ENCODE data around the gene BMP7.

Gene BMP7

DNA sequence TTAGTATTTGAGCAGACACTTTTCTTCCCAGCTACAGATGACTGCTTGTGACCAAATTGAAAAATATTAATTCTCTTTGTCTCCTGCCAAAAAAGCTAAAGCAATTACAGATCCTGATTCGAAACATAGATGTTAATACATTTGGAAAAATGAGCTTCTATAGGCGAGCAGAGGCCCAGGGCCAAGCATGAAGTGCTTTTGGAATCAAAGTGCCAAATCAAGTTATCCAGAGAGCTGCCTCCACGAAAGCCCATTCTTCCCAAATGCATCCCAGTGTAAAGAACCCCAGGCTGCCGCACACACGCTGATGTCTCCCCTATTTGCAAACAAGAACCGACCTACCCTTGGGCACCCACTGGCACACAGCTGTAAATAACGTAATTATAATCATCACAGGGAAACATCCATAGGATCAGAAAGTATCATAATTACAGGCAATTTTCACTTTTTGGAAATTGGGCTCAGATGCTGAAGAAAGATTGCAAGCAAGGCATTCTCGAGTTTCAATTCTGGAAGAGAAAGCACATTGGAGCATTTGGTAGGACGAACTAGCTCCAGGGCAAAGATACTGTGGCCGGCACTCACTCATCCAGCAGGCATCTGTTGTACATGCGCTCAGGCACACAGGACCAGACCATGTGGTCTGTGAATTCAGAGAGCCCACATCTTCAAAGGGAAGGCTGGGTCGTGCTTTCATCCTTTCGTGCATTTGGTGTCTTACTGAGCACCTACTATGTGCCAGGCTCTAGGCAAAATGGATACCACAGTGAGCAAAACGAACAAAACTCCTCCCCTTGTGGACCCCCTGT lies 45.9 kb downstream of the BMP7 start:
- Histone ChIP-seq H4K91ac (ENCODE audit: low read depth, low read length, poor library complexity) (no peak overlapping the region), H2AFZ (ENCODE audit: low read length) (no peak overlapping the region), H3K27ac (replicated peaks; ENCODE audit: low read length) (no peak overlapping the region), H3K27me3 (ENCODE audit: control insufficient read depth in 3 of 3, insufficient read depth in 3 of 3, low read depth in 1 of 3, low read length in 3 of 3) (no peaks in the 10 kb centered on the region), H3K18ac (ENCODE audit: low read length) (no peak overlapping the region), H3K36me3 (replicated peaks in 1 of 2; ENCODE audit: control insufficient read depth in 2 of 2, insufficient read depth in 2 of 2, low read length in 2 of 2) (peaks cover 5 to 83% of the 10 kb centered on the region in 2 donors), H3K9me3 (replicated peaks in 1 of 2; ENCODE audit: control insufficient read depth in 2 of 2, insufficient read depth in 1 of 2, low read depth in 1 of 2, low read length in 2 of 2) (no peaks in the 10 kb centered on the region), H3K4ac (ENCODE audit: low read length) (no peak overlapping the region), H2BK12ac (ENCODE audit: low read length) (no peak overlapping the region), H4K8ac (ENCODE audit: low read depth, low read length) (no peak overlapping the region), H2BK5ac (ENCODE audit: low read length) (no peak overlapping the region), H3K4me3 (ENCODE audit: low read length in 2 of 2) (no peak overlapping the region), H2AK5ac (ENCODE audit: low read depth, low read length) (no peak overlapping the region), H3K14ac (ENCODE audit: low read length) (no peak overlapping the region), H2BK120ac (ENCODE audit: low read depth, low read length) (no peak overlapping the region), H3K79me1 (ENCODE audit: low read depth, low read length) (no peaks in the 10 kb centered on the region), H2BK15ac (ENCODE audit: low read length) (no peak overlapping the region), H3K9ac (ENCODE audit: low read depth, low read length, poor library complexity) (no peak overlapping the region), H3K4me1 (ENCODE audit: control insufficient read depth in 2 of 2, insufficient read depth in 1 of 2, low read depth in 1 of 2, low read length in 2 of 2) (peaks cover 2% of the 10 kb centered on the region in 2 donors), H3K23ac (ENCODE audit: low read depth, low read length, poor library complexity) (peak overlapping the region; percentile 16), H3K4me2 (ENCODE audit: insufficient read depth, low read length, poor library complexity, severe bottlenecking) (no peak overlapping the region)
- WGBS, 2 donors (ENCODE audit: extremely low coverage in 2 of 2, insufficient read length in 2 of 2, insufficient replicate concordance in 1 of 2), result no CpG with 5 or more reads among the region's 14 CpGs
- DNase-seq (ENCODE audit: low spot score), result no peak

DNA sequence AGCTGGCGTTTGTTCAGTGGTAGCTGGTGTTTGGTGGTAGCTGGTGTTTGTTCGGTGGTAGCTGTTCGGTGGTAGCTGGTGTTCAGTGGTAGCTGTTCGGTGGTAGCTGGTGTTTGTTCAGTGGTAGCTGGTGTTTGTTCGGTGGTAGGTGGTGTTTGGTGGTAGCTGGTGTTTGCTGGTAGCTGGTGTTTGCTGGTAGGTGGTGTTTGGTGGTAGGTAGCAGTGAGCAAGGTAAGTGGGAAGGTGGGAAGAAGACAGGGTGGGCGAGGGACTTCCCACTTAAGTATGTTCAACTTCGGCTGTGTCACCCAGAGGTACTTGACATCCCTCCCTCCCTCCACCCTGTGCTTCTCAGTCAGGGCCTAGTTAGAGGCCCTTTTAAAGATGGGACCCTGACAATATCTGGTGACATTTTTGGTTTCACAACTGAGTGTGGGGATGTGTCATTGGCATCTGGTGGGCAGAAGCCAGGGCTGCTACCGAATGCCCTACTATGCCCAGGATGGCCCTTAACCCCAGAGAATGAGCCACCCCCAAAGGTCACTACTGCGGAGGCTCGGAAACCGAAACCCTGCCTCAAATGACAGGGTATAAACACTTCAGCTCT lies 47.3 kb downstream of the BMP7 start:
- Histone ChIP-seq H4K91ac (ENCODE audit: low read depth, low read length, poor library complexity) (no peak overlapping the region), H2AK5ac (ENCODE audit: low read depth, low read length) (no peak overlapping the region), H3K23ac (ENCODE audit: low read depth, low read length, poor library complexity) (peak overlapping the region; percentile 9), H3K4me2 (ENCODE audit: insufficient read depth, low read length, poor library complexity, severe bottlenecking) (no peak overlapping the region), H3K27ac (replicated peaks; ENCODE audit: low read length) (no peak overlapping the region), H2BK12ac (ENCODE audit: low read length) (no peak overlapping the region), H3K27me3 (ENCODE audit: control insufficient read depth in 3 of 3, insufficient read depth in 3 of 3, low read depth in 1 of 3, low read length in 3 of 3) (peaks cover 0 to 2% (median 0%) of the 10 kb centered on the region in 3 experiments), H2BK120ac (ENCODE audit: low read depth, low read length) (no peak overlapping the region), H3K18ac (ENCODE audit: low read length) (no peak overlapping the region), H4K8ac (ENCODE audit: low read depth, low read length) (no peak overlapping the region), H3K4ac (ENCODE audit: low read length) (no peak overlapping the region), H3K4me1 (ENCODE audit: control insufficient read depth in 2 of 2, insufficient read depth in 1 of 2, low read depth in 1 of 2, low read length in 2 of 2) (peaks cover 0 to 2% of the 10 kb centered on the region in 2 donors), H2AFZ (ENCODE audit: low read length) (no peak overlapping the region), H3K36me3 (replicated peaks in 1 of 2; ENCODE audit: control insufficient read depth in 2 of 2, insufficient read depth in 2 of 2, low read length in 2 of 2) (peaks cover 3 to 75% of the 10 kb centered on the region in 2 donors), H3K4me3 (ENCODE audit: low read length in 2 of 2) (no peak overlapping the region), H3K9me3 (replicated peaks in 1 of 2; ENCODE audit: control insufficient read depth in 2 of 2, insufficient read depth in 1 of 2, low read depth in 1 of 2, low read length in 2 of 2) (no peaks in the 10 kb centered on the region), H3K79me1 (ENCODE audit: low read depth, low read length) (no peaks in the 10 kb centered on the region), H2BK5ac (ENCODE audit: low read length) (no peak overlapping the region), H2BK15ac (ENCODE audit: low read length) (no peak overlapping the region), H3K9ac (ENCODE audit: low read depth, low read length, poor library complexity) (no peak overlapping the region), H3K14ac (ENCODE audit: low read length) (no peak overlapping the region)
- no peak for DNase-seq (ENCODE audit: low spot score)
- no CpG with 5 or more reads among the region's 11 CpGs for WGBS, 2 donors (ENCODE audit: extremely low coverage in 2 of 2, insufficient read length in 2 of 2, insufficient replicate concordance in 1 of 2)

DNA sequence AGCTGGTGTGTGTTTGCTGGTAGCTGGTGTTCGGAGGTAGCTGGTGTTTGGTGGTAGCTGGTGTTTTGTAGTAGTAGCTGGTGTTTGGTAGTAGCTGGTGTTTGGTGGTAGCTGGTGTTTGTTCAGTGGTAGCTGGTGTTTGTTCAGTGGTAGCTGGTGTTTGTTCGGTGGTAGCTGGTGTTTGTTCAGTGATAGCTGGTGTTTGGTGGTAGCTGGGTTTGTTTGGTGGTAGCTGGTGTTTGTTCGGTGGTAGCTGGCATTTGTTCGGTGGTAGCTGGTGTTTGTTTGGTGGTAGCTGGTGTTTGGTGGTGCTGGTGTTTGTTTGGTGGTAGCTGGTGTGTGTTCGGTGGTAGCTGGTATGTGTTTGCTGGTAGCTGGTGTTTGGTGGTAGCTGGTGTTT lies 48.0 kb downstream of the BMP7 start:
- no peaks in the 10 kb centered on the region for H3K9me3 ChIP-seq (replicated peaks in 1 of 2; ENCODE audit: control insufficient read depth in 2 of 2, insufficient read depth in 1 of 2, low read depth in 1 of 2, low read length in 2 of 2)
- WGBS, 2 donors (ENCODE audit: extremely low coverage in 2 of 2, insufficient read length in 2 of 2, insufficient replicate concordance in 1 of 2), result no CpG with 5 or more reads among the region's 5 CpGs
- H3K23ac ChIP-seq (ENCODE audit: low read depth, low read length, poor library complexity), result no peak overlapping the region
- H3K4me2 ChIP-seq (ENCODE audit: insufficient read depth, low read length, poor library complexity, severe bottlenecking), result no peak overlapping the region
- H3K36me3 ChIP-seq (replicated peaks in 1 of 2; ENCODE audit: control insufficient read depth in 2 of 2, insufficient read depth in 2 of 2, low read length in 2 of 2), result peaks cover 3 to 68% of the 10 kb centered on the region in 2 donors
- H2BK5ac ChIP-seq (ENCODE audit: low read length), result no peak overlapping the region
- H2BK12ac ChIP-seq (ENCODE audit: low read length), result no peak overlapping the region
- H3K79me1 ChIP-seq (ENCODE audit: low read depth, low read length), result no peaks in the 10 kb centered on the region
- H3K4me3 ChIP-seq (ENCODE audit: low read length in 2 of 2), result no peak overlapping the region
- no peak overlapping the region for H3K14ac ChIP-seq (ENCODE audit: low read length)
- H3K4me1 ChIP-seq (ENCODE audit: control insufficient read depth in 2 of 2, insufficient read depth in 1 of 2, low read depth in 1 of 2, low read length in 2 of 2), result peaks cover 2 to 3% of the 10 kb centered on the region in 2 donors
- H3K4ac ChIP-seq (ENCODE audit: low read length), result no peak overlapping the region
- H2AK5ac ChIP-seq (ENCODE audit: low read depth, low read length), result no peak overlapping the region
- no peak overlapping the region for H2BK120ac ChIP-seq (ENCODE audit: low read depth, low read length)
- H3K9ac ChIP-seq (ENCODE audit: low read depth, low read length, poor library complexity), result no peak overlapping the region
- no peak overlapping the region for H2AFZ ChIP-seq (ENCODE audit: low read length)
- no peak overlapping the region for H4K91ac ChIP-seq (ENCODE audit: low read depth, low read length, poor library complexity)
- H2BK15ac ChIP-seq (ENCODE audit: low read length), result no peak overlapping the region
- no peak overlapping the region for H4K8ac ChIP-seq (ENCODE audit: low read depth, low read length)
- no peak overlapping the region for H3K18ac ChIP-seq (ENCODE audit: low read length)
- H3K27ac ChIP-seq (replicated peaks; ENCODE audit: low read length), result no peak overlapping the region
- peaks cover 0 to 2% (median 0%) of the 10 kb centered on the region in 3 experiments for H3K27me3 ChIP-seq (ENCODE audit: control insufficient read depth in 3 of 3, insufficient read depth in 3 of 3, low read depth in 1 of 3, low read length in 3 of 3)
- DNase-seq (ENCODE audit: low spot score), result no peak

DNA sequence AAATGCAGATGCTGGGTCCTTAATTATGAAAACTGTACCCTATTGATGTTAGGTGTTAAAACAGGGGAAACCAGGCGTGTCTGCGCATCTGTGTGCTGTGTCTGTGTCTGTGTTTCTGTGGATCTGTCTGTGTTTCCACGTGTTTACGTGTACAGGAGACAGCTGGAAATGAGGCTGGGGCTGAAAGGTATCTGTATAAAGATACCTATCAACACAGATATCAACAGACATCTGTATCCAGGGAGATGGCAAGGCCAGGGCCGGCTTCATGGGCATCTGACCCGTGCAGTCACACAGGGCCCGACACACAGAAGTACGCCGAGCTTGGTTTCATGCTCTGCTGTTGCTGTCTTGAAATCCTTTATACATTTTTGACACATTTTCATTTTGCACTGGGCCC lies 48.6 kb downstream of the BMP7 start:
- Histone ChIP-seq H3K14ac (ENCODE audit: low read length) (no peak overlapping the region), H3K36me3 (replicated peaks in 1 of 2; ENCODE audit: control insufficient read depth in 2 of 2, insufficient read depth in 2 of 2, low read length in 2 of 2) (peaks cover 3 to 64% of the 10 kb centered on the region in 2 donors), H2AK5ac (ENCODE audit: low read depth, low read length) (no peak overlapping the region), H3K27me3 (ENCODE audit: control insufficient read depth in 3 of 3, insufficient read depth in 3 of 3, low read depth in 1 of 3, low read length in 3 of 3) (peaks cover 0 to 2% (median 0%) of the 10 kb centered on the region in 3 experiments), H2AFZ (ENCODE audit: low read length) (no peak overlapping the region), H3K23ac (ENCODE audit: low read depth, low read length, poor library complexity) (no peak overlapping the region), H2BK15ac (ENCODE audit: low read length) (no peak overlapping the region), H3K9me3 (replicated peaks in 1 of 2; ENCODE audit: control insufficient read depth in 2 of 2, insufficient read depth in 1 of 2, low read depth in 1 of 2, low read length in 2 of 2) (no peaks in the 10 kb centered on the region), H4K8ac (ENCODE audit: low read depth, low read length) (no peak overlapping the region), H3K79me1 (ENCODE audit: low read depth, low read length) (no peaks in the 10 kb centered on the region), H3K4me1 (ENCODE audit: control insufficient read depth in 2 of 2, insufficient read depth in 1 of 2, low read depth in 1 of 2, low read length in 2 of 2) (peaks cover 7 to 10% of the 10 kb centered on the region in 2 donors), H4K91ac (ENCODE audit: low read depth, low read length, poor library complexity) (no peak overlapping the region), H3K4me2 (ENCODE audit: insufficient read depth, low read length, poor library complexity, severe bottlenecking) (no peak overlapping the region), H3K4me3 (ENCODE audit: low read length in 2 of 2) (no peak overlapping the region), H2BK120ac (ENCODE audit: low read depth, low read length) (no peak overlapping the region), H2BK12ac (ENCODE audit: low read length) (no peak overlapping the region), H2BK5ac (ENCODE audit: low read length) (no peak overlapping the region), H3K27ac (replicated peaks; ENCODE audit: low read length) (no peak overlapping the region), H3K9ac (ENCODE audit: low read depth, low read length, poor library complexity) (no peak overlapping the region), H3K18ac (ENCODE audit: low read length) (no peak overlapping the region), H3K4ac (ENCODE audit: low read length) (no peak overlapping the region)
- WGBS, 2 donors (ENCODE audit: extremely low coverage in 2 of 2, insufficient read length in 2 of 2, insufficient replicate concordance in 1 of 2), result no CpG with 5 or more reads among the region's 9 CpGs
- DNase-seq (ENCODE audit: low spot score), result no peak

Measured in neuronal stem cell (in vitro differentiated cells).